IMR-90 (cell line): Measurements from ENCODE around the gene UPF1. TPM values are rescaled to one million over a fixed set of nuclear protein-coding genes. Genes with fewer than 3 reads are reported as not detected.

ENCODE experiments used
- ATAC-seq: fragments of 200-7000 bp; cut with Tn5 transposase; 2 replicates; pipeline ENCODE4 v1.9.1; 2020; ENCODE audit warnings: low read depth, mild to moderate bottlenecking, moderate library complexity
- BruUV-seq: library from RNA; stranded (reverse); fragments of 400-500 nt; replicated peaks from 2 replicates; lab custom pipeline; 2021; lab: Mats Ljungman, UMichigan
- CTCF ChIA-PET: fragments of 300-600 bp; formaldehyde crosslinking; extraction: SDS; loops from one replicate; lab custom pipeline; 2021; ENCODE audit warnings: antibody characterized with exemption; lab: Yijun Ruan, JAX
- POLR2A ChIA-PET: fragments of 300-600 bp; sonication (Branson Sonifier 250); formaldehyde crosslinking; loops from one replicate; lab custom pipeline; 2022; ENCODE audit warnings: antibody characterized with exemption; ENCODE audit not compliant: unreplicated experiment; lab: Charles Lee
- DNase-seq: peaks from one replicate; pipeline ENCODE4 v3.0.0; 2013
- H2AFZ ChIP-seq: replicated peaks from 2 replicates; pipeline ENCODE3; 2013; ENCODE audit warnings: low read length, mild to moderate bottlenecking; ENCODE audit not compliant: poor library complexity
- H2AK5ac ChIP-seq: 2 replicates; pipeline ENCODE4 v1.6.1; 2013; ENCODE audit warnings: low read depth, low read length, inconsistent platforms
- H2AK9ac ChIP-seq: replicated peaks from 2 replicates; pipeline ENCODE3; 2013; ENCODE audit warnings: mild to moderate bottlenecking, low read depth, low read length, moderate library complexity; ENCODE audit not compliant: poor library complexity
- H2BK120ac ChIP-seq: 2 replicates; pipeline ENCODE4 v1.6.1; 2013; ENCODE audit warnings: low read depth, low read length, inconsistent platforms
- H2BK15ac ChIP-seq: 3 replicates; pipeline ENCODE4 v1.6.1; 2013; ENCODE audit warnings: low read depth, low read length, inconsistent platforms
- H2BK20ac ChIP-seq: 2 replicates; pipeline ENCODE4 v1.6.1; 2013; ENCODE audit warnings: low read depth, mild to moderate bottlenecking, inconsistent platforms, low read length, moderate library complexity
- H2BK5ac ChIP-seq: 2 replicates; pipeline ENCODE4 v1.6.1; 2013; ENCODE audit warnings: mild to moderate bottlenecking, low read depth, low read length, inconsistent platforms; ENCODE audit not compliant: poor library complexity, severe bottlenecking
- H3K14ac ChIP-seq: replicated peaks from 2 replicates; pipeline ENCODE4 v1.6.1; 2013; ENCODE audit warnings: low read depth, low read length, inconsistent platforms
- H3K18ac ChIP-seq: 2 replicates; pipeline ENCODE4 v1.6.1; 2013; ENCODE audit warnings: low read depth, low read length, control low read depth
- H3K23ac ChIP-seq: 2 replicates; pipeline ENCODE4 v1.6.1; 2013; ENCODE audit warnings: low read depth, low read length, inconsistent platforms
- H3K27ac ChIP-seq: 2 replicates; pipeline ENCODE4 v1.5.1; 2013; ENCODE audit warnings: mild to moderate bottlenecking, control low read depth, low read length; ENCODE audit not compliant: insufficient read depth
- H3K27me3 ChIP-seq: 2 replicates; pipeline ENCODE4 v1.6.1; 2013; ENCODE audit warnings: low read length; ENCODE audit not compliant: control insufficient read depth, insufficient read depth
- H3K36me3 ChIP-seq: 2 replicates; pipeline ENCODE4 v1.6.1; 2013; ENCODE audit warnings: low read length, mixed read lengths; ENCODE audit not compliant: control insufficient read depth, insufficient read depth
- H3K4ac ChIP-seq: 2 replicates; pipeline ENCODE4 v1.6.1; 2013; ENCODE audit warnings: low read depth, low read length, inconsistent platforms
- H3K4me1 ChIP-seq: 2 replicates; pipeline ENCODE4 v1.6.1; 2013; ENCODE audit warnings: low read length, mixed read lengths; ENCODE audit not compliant: control insufficient read depth, insufficient read depth
- H3K4me2 ChIP-seq: 2 replicates; pipeline ENCODE4 v1.6.1; 2013; ENCODE audit warnings: low read depth, mild to moderate bottlenecking, control low read depth, low read length, moderate library complexity
- H3K4me3 ChIP-seq: 2 replicates; pipeline ENCODE4 v1.5.1; 2013; ENCODE audit warnings: low read depth, mild to moderate bottlenecking, control low read depth, low read length, moderate library complexity; ENCODE audit not compliant: insufficient read depth
- H3K56ac ChIP-seq: 2 replicates; pipeline ENCODE4 v1.6.1; 2013; ENCODE audit warnings: low read length, inconsistent platforms; ENCODE audit not compliant: insufficient read depth; ENCODE audit errors: extremely low read depth
- H3K79me1 ChIP-seq, 2 experiments: 2 replicates each; pipeline ENCODE4 v1.6.1; 2013; ENCODE audit warnings: low read length in 2 of 2, inconsistent platforms in 1 of 2, low read depth in 1 of 2
- H3K9ac ChIP-seq: 2 replicates; pipeline ENCODE4 v1.6.1; 2013; ENCODE audit warnings: low read depth, low read length, control low read depth
- H3K9me1 ChIP-seq: 2 replicates; pipeline ENCODE4 v1.6.1; 2013; ENCODE audit warnings: low read length, inconsistent platforms; ENCODE audit not compliant: insufficient read depth
- H3K9me3 ChIP-seq: 2 replicates; pipeline ENCODE4 v1.6.1; 2013; ENCODE audit warnings: low read length; ENCODE audit not compliant: control insufficient read depth, insufficient read depth
- H4K20me1 ChIP-seq: 2 replicates; pipeline ENCODE4 v1.6.1; 2013; ENCODE audit warnings: low read length, inconsistent platforms; ENCODE audit not compliant: insufficient read depth
- H4K5ac ChIP-seq: 2 replicates; pipeline ENCODE4 v1.6.1; 2013; ENCODE audit warnings: mild to moderate bottlenecking, low read depth, low read length, control low read depth
- H4K8ac ChIP-seq, 2 experiments: 2 replicates each; pipeline ENCODE4 v1.6.1; 2013; ENCODE audit warnings: low read depth in 2 of 2, low read length in 2 of 2, control low read depth in 1 of 2, inconsistent platforms in 1 of 2
- H4K91ac ChIP-seq: 2 replicates; pipeline ENCODE4 v1.6.1; 2013; ENCODE audit warnings: low read depth, low read length, inconsistent platforms; ENCODE audit not compliant: insufficient read depth
- RAD21 ChIP-seq: IDR thresholded peaks from 2 replicates; pipeline ENCODE4 v1.6.1; 2012; ENCODE audit warnings: low read length, improper control_type of control experiment
- WGBS, 2 experiments: methylation state at CpG; one replicate each; pipeline versions ENCODE4 v1.1.5 to v1.1.7; 2013; ENCODE audit warnings: missing lambda C conversion rate in 2 of 2; ENCODE audit not compliant: insufficient read length in 1 of 2; ENCODE audit errors: extremely low coverage in 2 of 2; 5-methylcytosine and 5-hydroxymethylcytosine counted together
- dilution Hi-C: fragments of 300-500 bp; cut with HindIII; formaldehyde crosslinking; loops from one replicate; pipeline ENCODE4 v1.14.3; 2018; ENCODE audit warnings: low sequenced_read_pairs; ENCODE audit not compliant: unreplicated experiment
- in situ Hi-C: fragments of 300-500 bp; cut with MboI; formaldehyde crosslinking; loops from 3 replicates; pipeline ENCODE4 v1.14.3; 2019; ENCODE audit warnings: low sequenced_read_pairs, inconsistent platforms, mixed read lengths
- intact Hi-C: fragments of 100-400 bp; cut with micrococcal nuclease; formaldehyde crosslinking; loops from 2 replicates; pipeline ENCODE4 v1.10.0; 2022
- polyA plus RNA-seq, 3 experiments: library from polyadenylated mRNA; depleted of rRNA; stranded (reverse); fragments of >200 nt; gene quantifications; 2 replicates each; pipeline ENCODE4 v1.2.3, GENCODE V29; 2012; ENCODE audit warnings: low replicate concordance in 1 of 3
- total RNA-seq: library from RNA; depleted of rRNA; stranded (reverse); fragments of >200 nt; gene quantifications from 2 replicates; pipeline ENCODE4 v1.2.3, GENCODE V29; 2012

Gene UPF1
- total and polyA plus RNA-seq, 2 of the 4 experiments (the other 2 are of a cell fraction): 31.2 to 50.3 TPM

- Histone ChIP-seq H3K9ac (no peak overlapping the region), H3K79me1 (peaks cover 23 to 96% of the 10 kb centered on the region in 2 experiments), H3K4me1 (peaks cover 28% of the 10 kb centered on the region), H2AK5ac (no peak overlapping the region), H2AK9ac (no peak overlapping the region), H3K9me1 (peaks cover 21% of the 10 kb centered on the region), H2AFZ (no peak overlapping the region), H3K27ac (no peak overlapping the region), H3K23ac (peak overlapping the region; percentile 21; the same call in 1 of the 2 replicates), H3K4ac (no peak overlapping the region), H3K18ac (no peak overlapping the region), H3K9me3 (no peaks in the 10 kb centered on the region), H3K56ac (no peak overlapping the region), H2BK120ac (no peak overlapping the region), H4K91ac (no peak overlapping the region), H3K4me3 (no peak overlapping the region), H2BK15ac (no peak overlapping the region), H3K4me2 (no peak overlapping the region), H4K20me1 (peaks cover 100% of the 10 kb centered on the region), H3K36me3 (peaks cover 11% of the 10 kb centered on the region), H4K8ac (no peak overlapping the region), H4K5ac (no peak overlapping the region), H3K27me3 (no peaks in the 10 kb centered on the region), H2BK5ac (no peak overlapping the region), H2BK20ac (no peak overlapping the region), H3K14ac (no peak overlapping the region)
- ChIA-PET CTCF (no interaction called here), POLR2A (interaction anchor here (0.6 kb wide), 1 partner anchor 14 kb away, joined by 3 read pairs; no protein-coding TSS in a partner anchor)
- no TSS peak for BruUV-seq
- in situ Hi-C loops (no loop called here), dilution Hi-C loops (no loop called here), intact Hi-C loops (loop anchor here (10.0 kb wide), 1 partner anchor 169 kb away; no protein-coding TSS in a partner anchor)
- DNase-seq (no peak), ATAC-seq (no peak)
- no peak for TF ChIP-seq RAD21
- 100% methylated on average over 2 of the region's 7 CpGs; no CpG with 5 or more reads in 1 of the 2 experiments for WGBS, 2 experiments
Observed at GRCh38 chr19:18843960-18844359, 12.2 kb downstream of the UPF1 start.
